Ishikawa (cell line): ENCODE data around the gene NEK11.

Experiments used
- CEBPB ChIP-seq: IDR thresholded peaks from 2 replicates; pipeline ENCODE4 v1.6.1; 2012
- NFIC ChIP-seq: IDR thresholded peaks from 2 replicates; pipeline ENCODE4 v1.6.1; 2012
- RAD21 ChIP-seq: IDR thresholded peaks from 2 replicates; pipeline ENCODE4 v1.6.1; 2012; ENCODE audit warnings: low read depth
- TF ChIP-seq, protein P1 (sequence below): IDR thresholded peaks from 2 replicates; pipeline ENCODE4 v1.6.1; 2012

DNA sequence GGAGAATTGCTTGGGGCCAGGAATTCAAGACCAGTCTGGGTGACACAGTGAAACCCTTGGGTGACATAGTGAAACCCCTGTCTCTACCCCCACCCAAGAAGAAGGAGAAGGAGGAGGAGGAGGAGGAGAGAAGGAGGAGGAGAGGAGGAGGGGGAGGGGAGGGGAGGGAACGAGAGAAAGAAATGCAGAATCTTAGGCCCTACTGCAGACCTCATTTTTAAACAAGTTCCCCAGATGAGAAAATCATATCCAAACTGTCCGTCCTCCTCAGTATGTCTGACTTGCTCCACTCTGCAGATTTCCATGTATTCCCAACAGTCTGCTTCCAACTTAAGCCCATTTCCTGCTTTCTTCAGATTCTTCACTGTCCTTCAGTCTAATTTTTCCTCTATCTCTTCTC lies 291.0 kb downstream of the NEK11 start:
- no peak for TF ChIP-seq RAD21
- TF ChIP-seq, protein P1, sequence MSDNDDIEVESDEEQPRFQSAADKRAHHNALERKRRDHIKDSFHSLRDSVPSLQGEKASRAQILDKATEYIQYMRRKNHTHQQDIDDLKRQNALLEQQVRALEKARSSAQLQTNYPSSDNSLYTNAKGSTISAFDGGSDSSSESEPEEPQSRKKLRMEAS = no peak
- TF ChIP-seq NFIC = no peak
- no peak for TF ChIP-seq CEBPB
